Right cardiac atrium (tissue), 5 donors: ENCODE measurements around the gene NARS2. TPM values are rescaled to one million over a fixed set of nuclear protein-coding genes. Genes with fewer than 3 reads are reported as not detected.

ENCODE experiments used
- ATAC-seq, 2 donors: fragments of 200-7000 bp; cut with Tn5 transposase; one replicate each; pipeline versions ENCODE4 v1.8.0 to v1.9.1; 2020; ENCODE audit warnings: moderate library complexity in 2 of 2, mild to moderate bottlenecking in 1 of 2
- DNase-seq, 3 donors: peaks; one replicate each; pipeline ENCODE4 v3.0.0-alpha.2; 2020
- H3K27ac ChIP-seq: one replicate; pipeline ENCODE4 v1.5.1; 2013; ENCODE audit warnings: mild to moderate bottlenecking, low read length, control low read depth, moderate library complexity
- H3K27me3 ChIP-seq: one replicate; pipeline ENCODE4 v1.6.1; 2013; ENCODE audit not compliant: control insufficient read depth, insufficient read depth
- H3K4me1 ChIP-seq: one replicate; pipeline ENCODE4 v1.6.1; 2013; ENCODE audit warnings: low read length; ENCODE audit not compliant: control insufficient read depth, insufficient read depth
- H3K4me3 ChIP-seq: one replicate; pipeline ENCODE4 v1.5.1; 2013; ENCODE audit warnings: low read length, control low read depth
- H3K9me3 ChIP-seq: one replicate; pipeline ENCODE4 v1.6.1; 2013; ENCODE audit warnings: low read length; ENCODE audit not compliant: control insufficient read depth
- WGBS: extraction: QIAGEN DNeasy Blood & Tissue Kit; methylation state at CpG from one replicate; pipeline ENCODE4 v1.1.7; 2013; 5-methylcytosine and 5-hydroxymethylcytosine counted together
- intact Hi-C, 4 donors: fragments of 100-400 bp; cut with DNase I; formaldehyde crosslinking; loops; one replicate each; pipeline versions ENCODE4 v1.11.0 to v1.14.0; 2022 to 2023
- polyA plus RNA-seq: library from polyadenylated mRNA; stranded (reverse); fragments of 200-250 nt; gene quantifications from one replicate; pipeline ENCODE4 v1.2.3, GENCODE V29; 2013
- total RNA-seq, 4 donors: library from RNA; stranded (reverse); fragmentation: NEBNext Ultra II Directional; extraction: Animal tissue kit (Norgen Biotek cat#: 25700); gene quantifications; one replicate each; pipeline ENCODE4 v1.2.1, GENCODE V29; 2021
- donor health status: healthy with polysubstance abuse.
- donor health status: DM: no; HTN: yes; CAD: no.
- donor health status: DM: no; HTN: no; CAD: no.
- donor health status: DM: no; HTN: yes; CAD: no; lungs with severe emphysema.
- donor health status: DM: yes; HTN: yes; CAD: no.

NARS2 gene
- total and polyA plus RNA-seq, 5 donors, result 10.2 to 19.1 (median 13.9) TPM

DNA sequence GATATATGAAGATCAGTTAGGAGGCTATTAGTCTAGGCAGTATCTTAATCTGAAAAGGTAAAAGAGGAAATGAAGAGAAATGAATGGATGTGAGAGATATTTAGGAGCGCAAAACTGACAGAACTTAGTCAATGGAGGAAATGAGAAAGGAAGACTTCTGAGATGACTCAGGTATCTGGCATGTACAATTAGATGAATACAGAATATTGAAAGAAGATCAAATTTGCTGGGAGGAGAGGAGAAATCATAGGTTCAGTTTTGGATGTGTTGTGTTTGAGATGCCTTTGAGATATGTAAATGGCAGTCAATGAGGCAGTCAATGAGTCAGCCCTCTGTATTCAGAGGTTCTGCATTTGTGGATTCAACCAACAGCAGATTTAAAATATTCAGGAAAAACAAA, 114.2 kb downstream of the NARS2 start:
- Histone ChIP-seq H3K27ac (no peak overlapping the region), H3K27me3 (no peaks in the 10 kb centered on the region), H3K9me3 (no peaks in the 10 kb centered on the region), H3K4me1 (no peaks in the 10 kb centered on the region), H3K4me3 (no peak overlapping the region)
- DNase-seq (no peak), ATAC-seq (no peak)
- WGBS, result 97% methylated on average over 1 of the region's 1 CpG
- intact Hi-C loops, result no loop called here

DNA sequence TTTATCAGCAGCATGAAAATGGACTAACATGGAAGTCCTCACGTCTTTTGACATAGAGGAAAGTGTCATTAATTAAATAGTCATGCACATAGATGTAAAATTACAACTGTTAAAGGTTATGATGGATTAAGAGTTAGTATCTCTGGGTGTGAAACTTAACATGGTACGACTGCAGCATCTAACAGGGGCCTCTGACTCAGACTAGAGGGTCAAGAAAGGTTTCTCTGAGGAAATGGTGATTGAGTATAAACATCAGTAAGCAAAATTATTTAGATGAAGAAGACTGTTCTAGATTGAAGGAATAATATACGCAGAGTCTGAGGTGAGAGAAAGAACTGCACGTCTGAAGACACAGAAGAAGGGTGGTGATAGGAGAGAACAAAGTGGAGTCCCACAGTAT, 114.9 kb downstream of the NARS2 start:
- no peak for DNase-seq
- ATAC-seq, result no peak
- no peaks in the 10 kb centered on the region for H3K9me3 ChIP-seq
- H3K4me3 ChIP-seq, result no peak overlapping the region
- no peak overlapping the region for H3K27ac ChIP-seq
- intact Hi-C loops, result no loop called here
- WGBS, result 97% methylated on average over 4 of the region's 4 CpGs
- H3K4me1 ChIP-seq, result no peaks in the 10 kb centered on the region
- H3K27me3 ChIP-seq, result no peaks in the 10 kb centered on the region

DNA sequence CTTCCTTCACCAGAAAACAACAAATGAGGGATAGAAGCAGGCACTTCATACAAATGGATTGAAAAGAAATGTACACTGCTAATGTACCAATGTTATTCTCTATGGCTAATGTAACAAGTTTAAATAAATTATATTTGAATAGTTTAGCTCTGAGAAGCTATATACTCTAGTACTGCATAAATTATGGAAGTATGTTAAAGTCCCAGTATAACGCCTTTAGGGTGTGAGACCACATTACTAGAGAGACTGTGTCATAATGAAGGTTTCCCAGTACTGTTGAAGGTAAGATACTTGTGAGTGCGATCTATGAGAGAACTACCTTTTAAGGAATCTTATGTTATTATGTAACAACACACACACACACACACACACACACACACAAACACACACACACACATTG, 117.2 kb downstream of the NARS2 start:
- no peak overlapping the region for H3K4me3 ChIP-seq
- ATAC-seq (no peak), DNase-seq (no peak)
- no peaks in the 10 kb centered on the region for H3K27me3 ChIP-seq
- no peaks in the 10 kb centered on the region for H3K4me1 ChIP-seq
- 97% methylated on average over 2 of the region's 2 CpGs for WGBS
- H3K27ac ChIP-seq, result no peak overlapping the region
- no peaks in the 10 kb centered on the region for H3K9me3 ChIP-seq
- intact Hi-C loops, result no loop called here

DNA sequence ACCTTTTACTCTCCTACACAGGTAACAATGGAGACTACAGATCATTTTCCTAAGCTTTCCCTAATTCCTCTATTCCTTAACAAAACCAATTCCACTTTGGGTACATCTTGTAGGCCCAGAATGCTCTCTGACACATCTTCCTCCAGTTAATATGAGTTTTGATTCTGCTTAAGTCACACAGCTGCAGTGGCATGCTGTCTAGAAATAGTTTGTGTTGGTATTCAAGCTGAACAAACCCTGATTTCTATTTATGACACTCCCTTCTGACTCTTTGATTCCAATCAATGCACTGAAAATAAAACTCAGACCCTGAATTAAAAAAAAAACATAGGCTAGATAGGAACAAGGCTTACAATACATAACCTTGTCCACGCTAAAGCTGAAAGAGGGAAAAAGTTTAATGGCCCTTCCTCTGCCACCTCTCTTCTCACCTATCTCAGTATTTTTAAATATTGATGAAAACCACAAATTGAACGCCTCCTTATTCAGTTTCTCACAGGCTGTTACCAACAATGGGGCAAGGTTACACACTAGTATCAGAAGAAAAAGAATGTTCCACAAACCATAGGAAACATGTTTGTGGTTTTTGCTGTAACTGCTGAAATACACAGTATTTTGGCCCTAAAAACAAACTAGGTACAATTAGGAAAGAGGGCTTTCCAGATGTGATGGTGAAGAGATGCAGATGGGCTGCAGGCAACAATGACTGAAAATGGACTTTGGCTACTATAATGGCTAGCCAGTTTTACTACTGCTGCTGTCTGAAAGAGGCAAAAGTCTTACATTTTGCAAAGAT, 121.3 kb downstream of the NARS2 start:
- ATAC-seq (no peak), DNase-seq (no peak)
- H3K9me3 ChIP-seq, result no peaks in the 10 kb centered on the region
- H3K4me3 ChIP-seq, result no peak overlapping the region
- intact Hi-C loops, result no loop called here
- no peak overlapping the region for H3K27ac ChIP-seq
- WGBS, result 82% methylated on average over 2 of the region's 2 CpGs
- no peaks in the 10 kb centered on the region for H3K4me1 ChIP-seq
- H3K27me3 ChIP-seq, result no peaks in the 10 kb centered on the region

DNA sequence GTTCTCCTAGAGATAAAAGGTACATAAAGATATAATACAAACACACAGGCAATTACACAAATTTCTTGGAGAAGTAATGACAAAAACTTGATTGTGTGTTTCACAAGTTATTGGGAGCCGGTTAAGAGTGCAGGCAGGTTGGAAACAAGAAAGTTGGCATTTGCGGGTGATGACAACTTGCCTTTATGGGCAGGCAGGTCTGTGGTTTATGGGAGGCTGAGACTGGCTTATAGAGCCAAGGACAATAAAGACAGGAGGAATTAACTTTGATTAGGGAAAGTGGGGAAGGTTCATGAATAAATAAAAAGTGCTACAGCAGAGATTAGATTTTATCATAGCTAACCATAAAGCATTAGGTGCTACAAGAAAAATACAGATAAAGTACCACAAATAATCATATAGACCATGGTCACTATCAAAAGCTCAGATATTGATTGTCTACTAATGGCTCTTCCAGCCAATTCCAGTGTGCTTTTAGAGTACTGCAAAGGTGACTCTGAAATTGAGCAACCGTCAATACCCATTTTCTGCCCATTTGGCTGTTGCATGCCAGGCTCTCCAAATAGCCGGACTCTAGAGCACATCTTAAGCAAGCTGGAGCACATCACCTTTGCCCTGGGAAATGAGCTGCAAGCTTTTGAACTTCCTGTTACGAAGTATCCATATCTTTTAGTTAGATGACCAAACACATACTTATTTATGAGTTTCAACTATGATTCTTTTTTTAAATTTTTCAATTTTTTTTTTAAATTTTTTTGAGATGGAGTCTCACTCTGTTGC, 123.1 kb downstream of the NARS2 start:
- Histone ChIP-seq H3K4me3 (no peak overlapping the region), H3K27ac (no peak overlapping the region), H3K9me3 (no peaks in the 10 kb centered on the region), H3K4me1 (no peaks in the 10 kb centered on the region), H3K27me3 (no peaks in the 10 kb centered on the region)
- DNase-seq (no peak), ATAC-seq (no peak)
- 95% methylated on average over 5 of the region's 5 CpGs for WGBS
- intact Hi-C loops, result no loop called here

DNA sequence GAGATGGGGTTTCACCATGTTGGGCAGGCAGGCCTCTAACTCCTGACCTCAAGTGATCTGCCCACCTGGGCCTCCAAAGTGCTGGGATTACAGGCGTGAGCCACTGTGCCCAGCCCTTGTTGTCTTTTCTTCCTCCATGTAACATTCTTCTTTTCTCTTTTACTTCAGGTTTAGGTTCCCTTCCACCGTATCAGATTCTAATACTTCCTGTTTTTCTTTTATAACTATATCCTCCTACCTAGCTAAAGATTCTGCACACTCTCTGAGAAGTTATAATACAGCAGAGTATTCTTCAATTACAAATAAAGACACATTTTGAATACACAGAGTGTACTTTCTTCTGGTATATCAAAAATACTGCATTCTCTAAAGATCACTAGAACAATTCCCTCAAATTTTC, 123.8 kb downstream of the NARS2 start:
- Histone ChIP-seq H3K9me3 (no peaks in the 10 kb centered on the region), H3K27me3 (no peaks in the 10 kb centered on the region), H3K4me1 (no peaks in the 10 kb centered on the region), H3K27ac (no peak overlapping the region), H3K4me3 (no peak overlapping the region)
- intact Hi-C loops, result no loop called here
- DNase-seq (no peak), ATAC-seq (no peak)
- 88% methylated on average over 2 of the region's 2 CpGs for WGBS

DNA sequence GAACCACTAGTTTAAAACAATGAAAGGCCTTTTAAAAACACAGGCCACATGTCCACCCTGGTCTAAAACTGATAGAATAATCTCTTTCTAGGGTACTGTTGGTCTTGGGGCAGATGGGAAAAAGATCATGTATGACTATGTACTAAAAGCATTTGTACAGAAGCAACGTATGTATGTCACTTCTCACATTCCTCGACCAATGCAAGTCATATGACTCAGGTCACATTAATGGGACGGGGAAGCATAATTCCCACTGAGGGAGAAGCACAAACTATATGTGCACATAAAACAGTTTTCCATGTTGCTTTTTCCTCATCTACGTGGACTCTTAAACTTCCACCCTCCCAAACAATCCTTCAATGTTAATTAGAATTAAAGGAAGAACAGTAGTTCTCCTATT, 124.8 kb downstream of the NARS2 start:
- H3K4me1 ChIP-seq, result no peaks in the 10 kb centered on the region
- DNase-seq (no peak), ATAC-seq (no peak)
- no peaks in the 10 kb centered on the region for H3K27me3 ChIP-seq
- 89% methylated on average over 4 of the region's 4 CpGs for WGBS
- intact Hi-C loops, result no loop called here
- H3K4me3 ChIP-seq, result no peak overlapping the region
- no peak overlapping the region for H3K27ac ChIP-seq
- H3K9me3 ChIP-seq, result no peaks in the 10 kb centered on the region

DNA sequence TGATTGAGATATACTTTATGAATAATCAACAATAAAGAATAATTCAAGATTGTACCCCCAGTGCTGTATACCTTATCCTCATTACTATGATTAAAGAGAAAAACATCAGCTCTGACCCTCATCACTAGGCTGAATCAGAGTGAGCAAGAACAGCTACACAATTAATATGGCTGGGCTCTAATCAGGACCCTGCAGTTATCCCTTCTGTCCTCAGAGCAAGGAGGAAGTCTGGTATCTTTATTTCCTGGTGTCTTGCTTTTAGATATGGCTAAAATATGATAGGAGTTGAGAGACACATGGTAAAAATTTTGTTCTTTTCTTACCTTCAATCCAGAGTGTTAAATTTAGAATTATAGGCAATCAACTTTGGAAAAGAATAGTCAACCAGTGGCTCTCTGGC, 128.5 kb downstream of the NARS2 start:
- H3K27me3 ChIP-seq, result no peaks in the 10 kb centered on the region
- no peaks in the 10 kb centered on the region for H3K9me3 ChIP-seq
- H3K4me1 ChIP-seq, result no peaks in the 10 kb centered on the region
- intact Hi-C loops, result no loop called here
- DNase-seq, result no peak
- H3K27ac ChIP-seq, result no peak overlapping the region
- H3K4me3 ChIP-seq, result no peak overlapping the region
- no peak for ATAC-seq

DNA sequence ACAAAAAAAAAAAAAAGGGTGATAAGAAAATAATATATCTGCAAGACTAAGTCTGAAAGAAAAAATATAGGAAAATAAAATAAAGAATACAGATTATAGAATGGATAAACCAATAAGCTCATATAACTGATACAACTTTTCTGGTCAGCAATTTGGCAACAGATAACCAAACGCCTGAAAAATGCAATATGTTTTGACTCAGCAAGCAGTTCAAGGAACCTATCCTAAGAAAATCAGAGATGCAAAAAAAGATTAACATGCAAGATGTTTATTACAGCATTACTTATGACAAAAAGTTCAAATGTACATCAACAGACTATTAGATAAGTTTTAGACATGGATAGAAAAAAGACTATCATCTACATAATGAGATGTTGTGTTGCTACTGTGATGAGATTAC, 129.9 kb downstream of the NARS2 start:
- intact Hi-C loops, result no loop called here
- H3K27me3 ChIP-seq, result no peaks in the 10 kb centered on the region
- ATAC-seq (no peak), DNase-seq (no peak)
- H3K27ac ChIP-seq, result no peak overlapping the region
- no peaks in the 10 kb centered on the region for H3K4me1 ChIP-seq
- no peak overlapping the region for H3K4me3 ChIP-seq
- 88% methylated on average over 1 of the region's 1 CpG for WGBS
- no peaks in the 10 kb centered on the region for H3K9me3 ChIP-seq

DNA sequence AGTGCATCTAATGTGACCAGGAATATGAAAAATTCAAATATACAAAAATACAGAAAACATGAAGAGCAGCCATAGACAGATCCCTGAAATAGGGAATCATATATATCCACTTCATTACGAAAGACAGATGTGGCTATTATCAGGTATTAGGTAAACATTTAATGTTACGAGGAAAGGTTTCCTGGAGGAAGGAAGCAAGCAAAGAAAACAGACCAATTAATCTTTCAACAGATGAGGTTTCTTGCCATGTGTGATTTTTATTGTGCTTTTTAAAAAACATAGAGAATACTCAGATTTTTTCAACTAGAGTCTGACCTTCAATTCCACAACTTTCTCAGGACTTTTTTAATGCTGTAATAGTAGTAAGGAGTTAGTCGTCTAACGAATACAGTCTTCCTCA, 132.7 kb downstream of the NARS2 start:
- H3K27ac ChIP-seq, result no peak overlapping the region
- no peaks in the 10 kb centered on the region for H3K27me3 ChIP-seq
- 80% methylated on average over 4 of the region's 4 CpGs for WGBS
- no peaks in the 10 kb centered on the region for H3K4me1 ChIP-seq
- no peak overlapping the region for H3K4me3 ChIP-seq
- intact Hi-C loops, result no loop called here
- ATAC-seq (no peak), DNase-seq (no peak)
- H3K9me3 ChIP-seq, result no peaks in the 10 kb centered on the region

DNA sequence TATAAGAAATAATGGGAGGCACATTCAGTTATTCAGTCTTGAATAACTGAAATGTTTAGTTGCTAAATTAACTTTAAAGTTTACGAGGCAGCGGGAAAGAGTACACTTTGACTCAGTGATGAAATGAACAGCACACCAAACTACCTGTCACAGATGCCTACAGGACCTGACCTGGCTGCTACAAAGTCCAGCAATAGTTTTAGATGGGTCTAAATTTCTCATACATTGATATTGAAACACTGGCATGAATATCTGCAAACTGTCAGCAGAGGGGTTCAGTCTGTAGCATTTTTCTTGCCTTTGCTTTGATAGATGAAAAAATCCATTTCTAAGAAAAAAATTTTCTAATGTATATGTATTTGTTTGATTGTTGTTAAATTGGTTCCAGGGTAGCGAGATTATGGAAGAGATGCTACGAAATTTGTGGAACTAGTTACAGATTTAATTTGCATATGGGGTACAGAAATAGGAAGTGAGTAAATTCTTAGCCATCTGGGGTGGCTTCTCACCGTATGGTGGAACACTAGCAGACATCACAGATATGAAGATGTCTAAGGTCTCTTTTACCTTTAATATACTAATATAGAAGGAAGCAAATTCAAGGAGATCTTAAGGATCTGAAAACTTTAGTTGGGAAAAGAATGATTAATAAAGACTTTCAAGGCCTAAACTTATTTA, 136.2 kb downstream of the NARS2 start:
- 70% methylated on average over 5 of the region's 5 CpGs for WGBS
- DNase-seq (no peak), ATAC-seq (no peak)
- H3K4me3 ChIP-seq, result no peak overlapping the region
- H3K27ac ChIP-seq, result no peak overlapping the region
- no peaks in the 10 kb centered on the region for H3K27me3 ChIP-seq
- intact Hi-C loops, result no loop called here
- no peaks in the 10 kb centered on the region for H3K4me1 ChIP-seq
- no peaks in the 10 kb centered on the region for H3K9me3 ChIP-seq
